Large intestine (tissue), 3 donors: ENCODE measurements around the gene ST8SIA4. TPM values are rescaled to one million over a fixed set of nuclear protein-coding genes. Genes with fewer than 3 reads are reported as not detected.

Source experiments
- DNase-seq, 2 donors: peaks; one replicate each; pipeline versions ENCODE4 v3.0.0 to v3.0.0-alpha.2; 2013
- H3K27ac ChIP-seq: one replicate; pipeline ENCODE4 v1.5.1; 2013; ENCODE audit warnings: low read length
- H3K27me3 ChIP-seq: 2 replicates; pipeline ENCODE4 v1.6.1; 2013; ENCODE audit warnings: low read length; ENCODE audit not compliant: control insufficient read depth, insufficient read depth
- H3K36me3 ChIP-seq: 2 replicates; pipeline ENCODE4 v1.6.1; 2013; ENCODE audit warnings: low read length; ENCODE audit not compliant: control insufficient read depth, insufficient read depth
- H3K4me1 ChIP-seq: one replicate; pipeline ENCODE4 v1.6.1; 2013; ENCODE audit warnings: low read length; ENCODE audit not compliant: control insufficient read depth, insufficient read depth
- H3K4me3 ChIP-seq: one replicate; pipeline ENCODE4 v1.5.1; 2013; ENCODE audit warnings: low read length
- H3K9me3 ChIP-seq: one replicate; pipeline ENCODE4 v1.6.1; 2013; ENCODE audit warnings: mild to moderate bottlenecking, low read depth, low read length, moderate library complexity; ENCODE audit not compliant: control insufficient read depth
- WGBS: methylation state at CpG from one replicate; pipeline ENCODE4 v1.1.5; 2013; ENCODE audit warnings: low lambda C conversion rate; ENCODE audit not compliant: insufficient coverage; 5-methylcytosine and 5-hydroxymethylcytosine counted together
- polyA plus RNA-seq: library from polyadenylated mRNA; unstranded; fragments of 120-200 nt; gene quantifications from one replicate; pipeline ENCODE4 v1.2.1, GENCODE V29; 2013

ST8SIA4 gene
- polyA plus RNA-seq, 1 donor, result 4.7 TPM

GRCh38 chr5:100802208-100802607, 100.9 kb downstream of the ST8SIA4 start:
- no CpG with 5 or more reads among the region's 2 CpGs for WGBS
- DNase-seq, result no peak
- Histone ChIP-seq H3K9me3 (no peaks in the 10 kb centered on the region), H3K4me1 (no peaks in the 10 kb centered on the region), H3K4me3 (no peak overlapping the region), H3K27me3 (no peaks in the 10 kb centered on the region), H3K36me3 (no peaks in the 10 kb centered on the region), H3K27ac (no peak overlapping the region)

- Histone ChIP-seq H3K4me3 (no peak overlapping the region), H3K9me3 (no peaks in the 10 kb centered on the region), H3K27me3 (no peaks in the 10 kb centered on the region), H3K27ac (no peak overlapping the region), H3K4me1 (no peaks in the 10 kb centered on the region), H3K36me3 (no peaks in the 10 kb centered on the region)
- DNase-seq, result no peak
- 100% methylated on average over 1 of the region's 5 CpGs for WGBS
Measured at GRCh38 chr5:100800562-100800961, 102.5 kb downstream of the ST8SIA4 start.

GRCh38 chr5:100799166-100799565, 103.9 kb downstream of the ST8SIA4 start:
- Histone ChIP-seq H3K27me3 (no peaks in the 10 kb centered on the region), H3K9me3 (peaks cover 7% of the 10 kb centered on the region), H3K4me3 (no peak overlapping the region), H3K36me3 (no peaks in the 10 kb centered on the region), H3K4me1 (no peaks in the 10 kb centered on the region), H3K27ac (no peak overlapping the region)
- no CpG with 5 or more reads among the region's 2 CpGs for WGBS
- no peak for DNase-seq

GRCh38 chr5:100797861-100798260, 105.2 kb downstream of the ST8SIA4 start:
- no peaks in the 10 kb centered on the region for H3K4me1 ChIP-seq
- H3K27me3 ChIP-seq, result no peaks in the 10 kb centered on the region
- peaks cover 11% of the 10 kb centered on the region for H3K9me3 ChIP-seq
- DNase-seq, result no peak
- no peaks in the 10 kb centered on the region for H3K36me3 ChIP-seq
- no peak overlapping the region for H3K4me3 ChIP-seq
- no CpG with 5 or more reads among the region's 2 CpGs for whole genome bisulfite sequencing
- no peak overlapping the region for H3K27ac ChIP-seq

GRCh38 chr5:100796851-100797250, 106.2 kb downstream of the ST8SIA4 start:
- 94% methylated on average over 2 of the region's 3 CpGs for WGBS
- no peak overlapping the region for H3K27ac ChIP-seq
- H3K36me3 ChIP-seq, result no peaks in the 10 kb centered on the region
- H3K4me3 ChIP-seq, result no peak overlapping the region
- no peaks in the 10 kb centered on the region for H3K4me1 ChIP-seq
- no peaks in the 10 kb centered on the region for H3K27me3 ChIP-seq
- no peak for DNase-seq
- H3K9me3 ChIP-seq, result peaks cover 11% of the 10 kb centered on the region

- H3K4me3 ChIP-seq, result no peak overlapping the region
- no peaks in the 10 kb centered on the region for H3K36me3 ChIP-seq
- no peak for DNase-seq
- H3K27me3 ChIP-seq, result no peaks in the 10 kb centered on the region
- WGBS, result no CpG with 5 or more reads among the region's 4 CpGs
- H3K9me3 ChIP-seq, result peaks cover 11% of the 10 kb centered on the region
- no peaks in the 10 kb centered on the region for H3K4me1 ChIP-seq
- no peak overlapping the region for H3K27ac ChIP-seq
Measured at GRCh38 chr5:100794844-100795243, 108.2 kb downstream of the ST8SIA4 start.

GRCh38 chr5:100794218-100794617, 108.9 kb downstream of the ST8SIA4 start:
- Histone ChIP-seq H3K9me3 (peaks cover 11% of the 10 kb centered on the region), H3K27ac (no peak overlapping the region), H3K36me3 (no peaks in the 10 kb centered on the region), H3K4me1 (no peaks in the 10 kb centered on the region), H3K27me3 (no peaks in the 10 kb centered on the region), H3K4me3 (no peak overlapping the region)
- no peak for DNase-seq
- WGBS, result no CpG with 5 or more reads among the region's 3 CpGs

GRCh38 chr5:100792781-100793180, 110.3 kb downstream of the ST8SIA4 start:
- DNase-seq, result no peak
- Histone ChIP-seq H3K27ac (no peak overlapping the region), H3K27me3 (no peaks in the 10 kb centered on the region), H3K4me3 (no peak overlapping the region), H3K9me3 (peaks cover 11% of the 10 kb centered on the region), H3K4me1 (no peaks in the 10 kb centered on the region), H3K36me3 (no peaks in the 10 kb centered on the region)
- 90% methylated on average over 2 of the region's 3 CpGs for WGBS

- Histone ChIP-seq H3K27ac (no peak overlapping the region), H3K9me3 (peaks cover 11% of the 10 kb centered on the region), H3K27me3 (no peaks in the 10 kb centered on the region), H3K4me3 (no peak overlapping the region), H3K36me3 (no peaks in the 10 kb centered on the region), H3K4me1 (no peaks in the 10 kb centered on the region)
- no CpG with 5 or more reads among the region's 2 CpGs for WGBS
- DNase-seq, result no peak
Measured at GRCh38 chr5:100791391-100791790, 111.7 kb downstream of the ST8SIA4 start.

- no peak overlapping the region for H3K4me3 ChIP-seq
- no peaks in the 10 kb centered on the region for H3K27me3 ChIP-seq
- no peaks in the 10 kb centered on the region for H3K4me1 ChIP-seq
- H3K9me3 ChIP-seq, result peaks cover 11% of the 10 kb centered on the region
- no peaks in the 10 kb centered on the region for H3K36me3 ChIP-seq
- H3K27ac ChIP-seq, result no peak overlapping the region
- WGBS, result no CpG with 5 or more reads among the region's 2 CpGs
- no peak for DNase-seq
Measured at GRCh38 chr5:100790951-100791350, 112.1 kb downstream of the ST8SIA4 start.

- WGBS, result no CpG with 5 or more reads among the region's 4 CpGs
- Histone ChIP-seq H3K4me3 (no peak overlapping the region), H3K9me3 (peaks cover 16% of the 10 kb centered on the region), H3K27me3 (no peaks in the 10 kb centered on the region), H3K4me1 (no peaks in the 10 kb centered on the region), H3K27ac (no peak overlapping the region), H3K36me3 (no peaks in the 10 kb centered on the region)
- peak in 1 of 2 donors; percentile 13 for DNase-seq
Measured at GRCh38 chr5:100790170-100790665, 112.9 kb downstream of the ST8SIA4 start.
